GM12872 (cell line): ENCODE results near the gene DOCK2.

ENCODE experiments used
- CTCF ChIP-seq: IDR thresholded peaks from 3 replicates; pipeline ENCODE4 v1.5.1; 2011; ENCODE audit warnings: low read depth, mild to moderate bottlenecking, low read length, moderate library complexity; ENCODE audit not compliant: insufficient read depth

DOCK2 gene

GRCh38 chr5:169637085-169637548, at the start of gene DOCK2:
Gene DOCK2 (plus strand): TSS chr5:169637275. CDS start chr5:169637327, 52 bp downstream.
- TF ChIP-seq CTCF, result no peak

- TF ChIP-seq CTCF, result no peak
Measured at GRCh38 chr5:169590602-169591001, 46.5 kb upstream of the DOCK2 start.

- no peak for TF ChIP-seq CTCF
Measured at GRCh38 chr5:169591636-169592035, 45.4 kb upstream of the DOCK2 start.

- no peak for TF ChIP-seq CTCF
Measured at GRCh38 chr5:169592937-169593650, 44.0 kb upstream of the DOCK2 start.

GRCh38 chr5:169595172-169595820, 41.8 kb upstream of the DOCK2 start:
- no peak for TF ChIP-seq CTCF

GRCh38 chr5:169599451-169599850, 37.6 kb upstream of the DOCK2 start:
- TF ChIP-seq CTCF, result no peak

- TF ChIP-seq CTCF, result no peak
Measured at GRCh38 chr5:169602535-169602934, 34.5 kb upstream of the DOCK2 start.
